CD4-positive, alpha-beta T cell treated with Interleukin-12 subunit alpha and Interleukin-12 subunit beta, for 1 hour (primary cell): Measurements from ENCODE around the gene EFNB2.
A peak's percentile ranks its signal among the peaks of the same experiment; 100 is the strongest.

Experiments used
- DNase-seq: peaks from one replicate; pipeline ENCODE4 v3.0.0-alpha.2; 2020

EFNB2 gene

GRCh38 chr13:106498571-106498970 is 36.9 kb downstream of the EFNB2 start:
- DNase-seq = no peak

DNA sequence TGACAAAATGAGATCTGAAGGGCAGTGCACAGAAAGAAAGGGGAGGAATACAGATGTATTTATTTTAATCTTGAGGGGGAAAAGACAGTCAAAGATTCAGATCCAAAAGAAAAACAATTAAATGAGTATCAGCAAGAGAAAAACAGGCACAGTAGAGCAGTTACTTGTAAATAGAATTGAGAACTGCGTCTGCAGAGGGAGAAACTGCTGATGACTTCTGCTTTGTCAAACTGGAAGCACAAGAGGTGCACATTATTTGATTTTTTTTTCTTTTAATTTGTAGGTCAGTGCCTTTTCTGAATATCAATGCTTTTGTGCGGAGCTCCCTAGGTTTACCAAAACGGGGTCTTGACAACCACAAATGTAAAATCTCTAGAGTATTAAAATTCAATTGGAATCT is 37.3 kb downstream of the EFNB2 start:
- no peak for DNase-seq

DNA sequence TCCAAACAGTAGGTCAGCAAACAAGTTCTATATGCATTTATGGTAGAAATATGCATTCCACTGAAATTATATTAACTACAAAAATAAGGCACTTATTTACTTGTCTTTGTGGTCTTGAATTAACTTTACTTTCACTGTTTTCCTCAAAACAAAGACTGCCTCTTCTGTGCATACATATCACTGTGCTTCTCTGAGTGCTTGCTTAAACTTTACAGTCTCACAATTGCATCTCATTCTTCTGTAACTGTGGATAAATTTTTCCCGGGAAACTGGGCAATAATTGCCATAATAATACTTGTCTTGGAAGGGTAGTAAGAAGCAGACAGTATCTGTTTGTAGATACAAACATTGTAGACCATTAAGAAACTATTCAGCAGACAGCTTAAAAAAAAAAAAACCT is 38.4 kb downstream of the EFNB2 start:
- no peak for DNase-seq

- no peak for DNase-seq
These were observed 39.1 kb downstream of the EFNB2 start for GRCh38 chr13:106496072-106496997.

- DNase-seq = no peak
These were observed 40.5 kb downstream of the EFNB2 start for GRCh38 chr13:106494936-106495335.

GRCh38 chr13:106494506-106494905 is 41.0 kb downstream of the EFNB2 start:
- DNase-seq = no peak

DNA sequence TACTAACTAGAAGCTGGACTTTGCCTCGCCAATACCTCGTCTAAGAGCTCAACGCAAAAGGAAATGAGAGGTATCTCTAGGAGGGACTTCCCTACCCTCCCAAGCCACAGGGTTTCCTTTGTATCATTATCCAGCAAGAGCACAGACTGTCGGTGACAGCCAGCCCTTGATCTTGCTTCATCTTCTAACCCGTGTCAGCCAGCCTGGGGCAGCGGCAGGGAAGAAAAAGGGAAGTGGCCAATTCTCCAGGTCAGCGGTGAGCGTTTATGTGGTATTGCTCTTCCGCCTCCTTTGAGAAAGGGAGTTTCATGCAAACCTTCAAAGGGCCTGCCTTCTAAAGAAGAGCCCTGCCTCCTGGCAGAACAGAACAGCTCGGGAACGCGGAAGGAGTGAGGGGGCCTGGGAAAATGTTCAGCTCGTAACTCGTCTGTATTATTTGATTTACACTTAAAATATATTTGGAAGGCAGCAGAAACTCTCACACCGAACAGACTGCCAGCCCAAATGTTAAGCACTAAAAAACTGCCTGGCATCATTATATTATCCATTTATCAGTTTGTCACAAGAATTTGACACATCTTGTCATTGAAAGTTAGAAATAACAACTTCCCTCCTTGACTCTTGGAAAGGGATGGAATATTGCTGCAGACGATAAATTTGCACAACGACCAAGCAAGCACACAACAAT is 41.8 kb downstream of the EFNB2 start:
- peak; percentile 13 for DNase-seq

- no peak for DNase-seq
These were observed 42.6 kb downstream of the EFNB2 start for GRCh38 chr13:106492588-106493475.

DNA sequence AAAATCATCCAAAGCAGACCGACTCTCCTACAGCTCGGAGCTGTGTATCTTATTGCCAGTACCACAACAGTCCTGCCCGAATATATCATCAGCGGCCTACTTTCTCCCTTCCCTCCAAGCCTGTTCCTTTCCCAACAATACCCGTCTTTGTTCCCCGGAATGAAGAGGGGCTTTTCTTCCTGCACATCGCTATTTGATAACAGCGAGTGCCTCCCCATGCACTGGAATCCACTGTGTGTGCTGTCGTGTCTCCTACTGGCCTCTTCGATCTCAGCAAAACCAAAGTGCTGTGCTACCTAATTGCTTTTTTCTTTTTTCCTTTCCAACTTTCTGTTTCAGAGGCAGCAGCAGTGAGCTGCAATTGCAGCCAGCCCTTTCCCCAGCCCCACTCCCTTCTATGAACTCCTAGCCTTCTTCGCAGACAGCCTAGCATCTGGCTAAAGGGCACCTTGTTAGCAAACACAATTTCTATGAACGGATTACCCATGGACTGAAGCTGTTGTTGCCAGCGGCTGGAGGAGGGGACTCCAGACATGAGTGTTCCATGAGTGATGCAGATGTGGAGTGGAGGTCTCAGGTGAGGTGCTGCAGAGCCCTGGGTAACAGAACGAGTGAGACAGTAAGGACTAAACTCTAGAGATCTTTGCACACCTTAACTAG is 43.4 kb downstream of the EFNB2 start:
- no peak for DNase-seq

DNA sequence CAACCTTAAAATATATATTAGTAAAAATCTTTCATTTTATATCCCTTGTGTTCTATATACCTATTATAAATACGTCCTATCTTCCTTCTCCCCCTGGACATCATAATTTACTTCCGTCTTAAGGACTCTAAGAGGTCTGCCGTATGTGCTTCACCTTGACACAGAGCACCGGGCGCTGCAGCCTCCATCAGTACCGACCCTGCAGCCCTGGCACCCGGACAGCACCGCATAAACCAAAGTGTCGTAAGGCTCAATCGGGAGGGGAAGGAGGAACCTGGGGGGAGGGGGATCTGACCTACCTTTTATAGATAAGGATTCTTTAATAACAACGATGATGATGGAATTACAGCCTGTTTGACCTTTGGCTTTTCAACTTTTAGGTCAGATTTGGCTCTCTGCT is 44.0 kb downstream of the EFNB2 start:
- no peak for DNase-seq

GRCh38 chr13:106490569-106491321 is 44.7 kb downstream of the EFNB2 start:
- peak; percentile 27 for DNase-seq

GRCh38 chr13:106489849-106490568 is 45.5 kb downstream of the EFNB2 start:
- no peak for DNase-seq

DNA sequence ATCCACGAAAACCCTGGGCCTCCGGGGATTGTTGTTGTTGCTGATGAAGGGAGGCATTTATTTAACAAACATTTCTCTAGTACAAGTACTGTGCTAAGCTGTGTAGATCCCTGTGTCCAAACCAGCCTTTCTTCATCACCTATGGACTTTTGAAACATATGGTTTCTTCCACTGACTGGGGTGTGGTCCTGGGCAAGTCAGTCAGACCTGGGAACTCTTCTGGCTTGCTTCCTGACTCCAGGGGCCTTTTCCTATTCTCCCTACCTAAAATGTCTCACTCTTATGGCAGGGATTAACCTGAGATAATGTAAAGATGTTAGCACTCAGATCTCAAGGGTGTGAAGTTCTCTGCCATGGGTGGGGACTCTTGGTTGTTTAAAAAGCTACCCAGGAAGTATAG is 46.8 kb downstream of the EFNB2 start:
- DNase-seq = no peak

GRCh38 chr13:106488076-106488475 is 47.4 kb downstream of the EFNB2 start:
- no peak for DNase-seq

GRCh38 chr13:106487129-106487528 is 48.3 kb downstream of the EFNB2 start:
- DNase-seq = no peak

- no peak for DNase-seq
These were observed 49.2 kb downstream of the EFNB2 start for GRCh38 chr13:106486287-106486686.

DNA sequence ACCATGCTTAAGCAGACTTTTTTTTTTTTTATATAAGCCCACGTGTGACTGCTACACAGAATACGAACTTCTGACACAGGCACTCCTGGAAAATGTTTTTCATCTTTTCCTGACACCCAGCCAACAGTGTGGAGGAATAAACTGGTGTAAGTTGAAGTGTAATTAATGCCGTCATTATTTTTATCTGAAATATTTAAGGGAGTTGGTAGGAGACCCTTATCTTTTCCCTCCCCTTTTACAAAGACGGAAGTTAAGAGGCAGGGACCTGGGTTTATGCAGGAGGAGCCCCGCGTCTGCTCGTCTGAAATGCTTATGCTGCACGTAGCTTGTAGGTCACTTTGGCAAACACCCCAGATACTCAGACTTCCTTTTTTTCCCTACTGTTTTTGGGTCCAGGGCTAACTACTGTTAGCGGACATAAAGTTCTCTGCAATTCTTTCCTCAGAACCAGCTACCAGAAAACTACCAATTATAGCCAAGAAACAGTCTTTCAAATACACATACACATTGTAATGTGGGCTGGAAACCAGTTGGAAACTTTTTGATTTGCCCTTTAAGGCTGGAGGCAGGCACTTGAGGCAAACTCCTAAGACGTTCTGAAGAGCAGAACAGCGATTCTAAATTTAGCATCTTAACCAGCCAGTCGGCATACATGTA is 50.8 kb downstream of the EFNB2 start:
- no peak for DNase-seq

DNA sequence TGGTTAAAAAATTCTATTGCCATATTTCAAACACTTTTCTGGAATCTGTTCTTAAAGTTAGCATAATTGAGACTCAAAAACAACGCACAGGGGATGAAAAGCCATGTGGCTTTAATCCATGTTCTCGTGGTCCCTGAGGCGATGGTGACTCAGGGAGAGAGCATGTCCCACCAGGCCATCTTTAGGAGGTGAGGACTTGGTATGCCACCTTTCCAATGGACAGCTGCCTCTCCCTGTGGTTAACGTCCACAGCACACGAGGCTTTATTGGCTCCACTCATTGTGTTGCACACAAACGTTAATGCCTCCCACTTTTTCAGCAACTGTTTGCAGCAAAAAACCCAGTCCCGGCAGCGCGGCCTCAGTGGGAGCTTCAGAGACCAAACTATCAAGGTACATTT is 51.4 kb downstream of the EFNB2 start:
- no peak for DNase-seq

DNA sequence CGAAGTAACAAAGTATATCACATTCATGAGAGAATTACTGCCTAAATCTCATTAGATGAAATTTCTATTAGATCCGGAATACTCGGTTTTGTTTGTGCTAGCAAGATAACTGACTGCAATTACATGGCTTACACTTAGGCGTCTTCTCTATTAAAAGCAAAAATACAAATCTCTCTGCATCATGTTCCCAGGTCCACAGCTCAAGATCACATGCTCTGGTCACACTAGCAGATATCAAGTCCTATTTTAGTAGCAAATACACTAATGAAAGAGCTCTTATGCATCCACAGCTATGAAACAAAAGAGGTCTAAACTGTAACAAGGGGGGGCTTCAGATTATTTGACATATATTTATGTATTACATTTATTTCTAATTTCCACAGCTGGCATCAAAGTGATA is 53.5 kb downstream of the EFNB2 start:
- DNase-seq = no peak

GRCh38 chr13:106480351-106480910 is 55.0 kb downstream of the EFNB2 start:
- DNase-seq = no peak
